SK-N-SH (cell line): Measurements from ENCODE around the gene ZDHHC11B. TPM values are rescaled to one million over a fixed set of nuclear protein-coding genes. Genes with fewer than 3 reads are reported as not detected.
A peak's percentile ranks its signal among the peaks of the same experiment; 100 is the strongest.
"Not testable (repeated sequence)": the region's sequence is repeated elsewhere in the genome, so short reads cannot be mapped to it uniquely, and the experiment has no call there.

Experiments
- CTCF ChIA-PET: fragments of 300-600, 350-600 bp; formaldehyde crosslinking; extraction: SDS; loops from one replicate; lab custom pipeline; 2021; lab: Yijun Ruan, JAX
- POLR2A ChIA-PET: fragments of 350-600 bp; sonication (Branson Sonifier 250); formaldehyde crosslinking; extraction: SDS; loops from one replicate; lab custom pipeline; 2020; ENCODE audit warnings: antibody characterized with exemption, inconsistent platforms; lab: Yijun Ruan, JAX
- DNase-seq: peaks from one replicate; pipeline ENCODE4 v3.0.0; 2012
- H2AFZ ChIP-seq: fragments of 200-600 bp; sonication (generic); 2 replicates; pipeline ENCODE4 v1.8.1; 2016; ENCODE audit warnings: antibody characterized with exemption, mild to moderate bottlenecking, low read depth
- H3F3A ChIP-seq: fragments of 200-600 bp; sonication (generic); replicated peaks from 2 replicates; pipeline ENCODE3; 2016; ENCODE audit warnings: antibody characterized with exemption, mild to moderate bottlenecking; ENCODE audit not compliant: insufficient read depth
- H3K27ac ChIP-seq, 2 experiments: fragments of 200-500 bp in 1 of 2; fragments of 200-600 bp in 1 of 2; sonication (Bioruptor generic) in 1 of 2; sonication (generic), shearing (Covaris generic) in 1 of 2; 2 replicates each; pipeline versions ENCODE4 v1.5.1 to v1.6.1; 2014 to 2016; ENCODE audit warnings: low read depth in 2 of 2, inconsistent platforms in 1 of 2, low read length in 1 of 2, mild to moderate bottlenecking in 1 of 2, mixed read lengths in 1 of 2
- H3K27me3 ChIP-seq: fragments of 200-600 bp; sonication (generic), shearing (Covaris generic); 2 replicates; pipeline ENCODE4 v1.6.1; 2016; ENCODE audit warnings: mixed run types; ENCODE audit not compliant: insufficient read depth
- H3K36me3 ChIP-seq, 2 experiments: fragments of 200-500 bp in 1 of 2; fragments of 200-600 bp in 1 of 2; sonication (Bioruptor generic) in 1 of 2; sonication (generic) in 1 of 2; replicated peaks in 1 of 2; 2 replicates each; pipeline versions ENCODE3 to v1.5.1; 2014 to 2016; ENCODE audit warnings: low read length in 1 of 2, mild to moderate bottlenecking in 1 of 2; ENCODE audit not compliant: insufficient read depth in 2 of 2, control insufficient read depth in 1 of 2
- H3K4me1 ChIP-seq, 2 experiments: fragments of 200-500 bp in 1 of 2; fragments of 200-600 bp in 1 of 2; sonication (Bioruptor generic) in 1 of 2; sonication (generic), shearing (Covaris generic) in 1 of 2; 2 replicates each; pipeline versions ENCODE4 v1.5.1 to v1.6.1; 2014 to 2016; ENCODE audit warnings: low read depth in 1 of 2, low read length in 1 of 2, mixed run types in 1 of 2; ENCODE audit not compliant: insufficient read depth in 2 of 2, control insufficient read depth in 1 of 2
- H3K4me2 ChIP-seq: fragments of 200-600 bp; sonication (generic), shearing (Covaris generic); 2 replicates; pipeline ENCODE4 v1.6.1; 2017; ENCODE audit warnings: mixed run types
- H3K4me3 ChIP-seq, 2 experiments: fragments of 200-500 bp in 1 of 2; fragments of 200-600 bp in 1 of 2; sonication (Bioruptor generic) in 1 of 2; sonication (generic), shearing (Covaris generic) in 1 of 2; 2 replicates each; pipeline versions ENCODE4 v1.5.1 to v1.8.1; 2014 to 2016; ENCODE audit warnings: low read depth in 2 of 2, inconsistent platforms in 1 of 2, low read length in 1 of 2, mild to moderate bottlenecking in 1 of 2, mixed read lengths in 1 of 2, moderate library complexity in 1 of 2
- H3K79me2 ChIP-seq: fragments of 200-600 bp; sonication (generic); 2 replicates; pipeline ENCODE4 v1.8.1; 2017; ENCODE audit warnings: mild to moderate bottlenecking; ENCODE audit not compliant: insufficient read depth
- H3K9ac ChIP-seq: fragments of 200-600 bp; sonication (generic); 2 replicates; pipeline ENCODE4 v1.6.1; 2017; ENCODE audit warnings: mixed run types
- H3K9me2 ChIP-seq: fragments of 200-600 bp; sonication (generic); 2 replicates; pipeline ENCODE4 v1.6.1; 2017; ENCODE audit warnings: mixed run types
- H3K9me3 ChIP-seq: fragments of 200-600 bp; sonication (generic); 2 replicates; pipeline ENCODE4 v1.6.1; 2017; ENCODE audit warnings: mixed run types, mild to moderate bottlenecking, moderate library complexity
- H4K20me1 ChIP-seq: fragments of 200-600 bp; sonication (generic); 2 replicates; pipeline ENCODE4 v1.6.1; 2017; ENCODE audit warnings: mild to moderate bottlenecking, mixed run types; ENCODE audit not compliant: insufficient read depth
- NRF1 ChIP-seq: IDR thresholded peaks from 2 replicates; pipeline ENCODE4 v1.6.1; 2012; ENCODE audit warnings: low read depth, mild to moderate bottlenecking, low read length
- WGBS: methylation state at CpG from one replicate; pipeline ENCODE4 v1.1.6; 2017; ENCODE audit warnings: low lambda C conversion rate; 5-methylcytosine and 5-hydroxymethylcytosine counted together
- polyA plus RNA-seq, 3 experiments: library from polyadenylated mRNA; depleted of rRNA; stranded (reverse); fragments of >200 nt; gene quantifications; 2 replicates each; pipeline ENCODE4 v1.2.3, GENCODE V29; 2012

ZDHHC11B gene
- polyA plus RNA-seq (2012; rRNA removed) = not detected in 2 replicates
- 0.01 TPM in 1 of 2 replicates, not detected in the other for polyA plus RNA-seq (2012; cell fraction: cytosol; rRNA removed)
- polyA plus RNA-seq (2012; cell fraction: nucleus; rRNA removed) = 0.05 and 0.17 TPM in 2 replicates

GRCh38 chr5:784428-785177, at the start of gene ZDHHC11B:
Gene ZDHHC11B (minus strand): TSS chr5:784729. CDS start chr5:766919, 17,810 bp downstream.
- peak within 1 kb of the TSS; percentile 50 to 55 for H3K4me3 ChIP-seq
- H4K20me1 ChIP-seq, H3K9ac ChIP-seq, H3K79me2 ChIP-seq, CTCF ChIA-PET: not testable (repeated sequence)
- 0 out of 2 replicates have a peak within 1 kb of the TSS, but pooled peaks have one; percentile 78 for H2AFZ ChIP-seq
- TF ChIP-seq NRF1 = peak; percentile 81
- TF ChIP-seq, all 33 proteins: peak for 1; not testable (repeated sequence) for 32
- peak within 1 kb of the TSS; percentile 80 for H3K4me2 ChIP-seq
- peak; percentile 99 for DNase-seq
- H3K27me3 ChIP-seq, H3F3A ChIP-seq, H3K36me3 ChIP-seq, H3K9me3 ChIP-seq, POLR2A ChIA-PET, H3K9me2 ChIP-seq, H3K27ac ChIP-seq, H3K4me1 ChIP-seq: not testable (repeated sequence)
- 3% methylated on average over 32 of the region's 101 CpGs for WGBS

- H3K4me2 ChIP-seq, H3F3A ChIP-seq, H3K27me3 ChIP-seq, H2AFZ ChIP-seq, H3K9ac ChIP-seq, H3K9me3 ChIP-seq, DNase-seq, CTCF ChIA-PET, H3K9me2 ChIP-seq, H3K4me3 ChIP-seq, H4K20me1 ChIP-seq, H3K79me2 ChIP-seq, H3K27ac ChIP-seq, POLR2A ChIA-PET, H3K36me3 ChIP-seq, H3K4me1 ChIP-seq: not testable (repeated sequence)
- WGBS = 21% methylated on average over 2 of the region's 2 CpGs
Observed at GRCh38 chr5:834013-834412, 49.5 kb upstream of the ZDHHC11B start.

GRCh38 chr5:828194-828593, 43.7 kb upstream of the ZDHHC11B start:
- H2AFZ ChIP-seq, H4K20me1 ChIP-seq, H3F3A ChIP-seq, CTCF ChIA-PET, DNase-seq, H3K4me3 ChIP-seq, H3K27ac ChIP-seq, H3K4me2 ChIP-seq, H3K27me3 ChIP-seq, H3K36me3 ChIP-seq, H3K9ac ChIP-seq, H3K9me3 ChIP-seq, H3K79me2 ChIP-seq, H3K4me1 ChIP-seq, H3K9me2 ChIP-seq, POLR2A ChIA-PET: not testable (repeated sequence)
- WGBS = 61% methylated on average over 19 of the region's 19 CpGs

GRCh38 chr5:825544-825943, 41.0 kb upstream of the ZDHHC11B start:
- H3K9me2 ChIP-seq, H3K79me2 ChIP-seq, H3F3A ChIP-seq, H3K9me3 ChIP-seq, CTCF ChIA-PET, H3K27me3 ChIP-seq, H3K4me2 ChIP-seq, H3K36me3 ChIP-seq, H2AFZ ChIP-seq, H3K4me3 ChIP-seq, POLR2A ChIA-PET, H3K9ac ChIP-seq, DNase-seq, H4K20me1 ChIP-seq, H3K27ac ChIP-seq, H3K4me1 ChIP-seq: not testable (repeated sequence)
- 13% methylated on average over 1 of the region's 1 CpG for WGBS
